Hematopoietic multipotent progenitor cell (in vitro differentiated cells): ENCODE data around the gene EPC1. TPM values are rescaled to one million over a fixed set of nuclear protein-coding genes. Genes with fewer than 3 reads are reported as not detected.
"Not testable (repeated sequence)": the region's sequence is repeated elsewhere in the genome, so short reads cannot be mapped to it uniquely, and the experiment has no call there.

Source experiments
- DNase-seq, 3 donors: peaks; one replicate each; pipeline ENCODE4 v3.0.0-alpha.2; 2011 to 2015; ENCODE audit warnings: low read depth in 2 of 3, low spot score in 2 of 3
- small RNA-seq: library from RNA; depleted of rRNA; stranded (forward); fragments of <200 nt; gene quantifications from one replicate; pipeline ENCODE3, GENCODE V24; 2012
- total RNA-seq: library from RNA; depleted of rRNA; stranded (reverse); fragments of >200 nt; gene quantifications from one replicate; pipeline ENCODE4 v1.2.3, GENCODE V29; 2012

Gene EPC1
- total RNA-seq, 1 donor: 70.6 TPM

DNA sequence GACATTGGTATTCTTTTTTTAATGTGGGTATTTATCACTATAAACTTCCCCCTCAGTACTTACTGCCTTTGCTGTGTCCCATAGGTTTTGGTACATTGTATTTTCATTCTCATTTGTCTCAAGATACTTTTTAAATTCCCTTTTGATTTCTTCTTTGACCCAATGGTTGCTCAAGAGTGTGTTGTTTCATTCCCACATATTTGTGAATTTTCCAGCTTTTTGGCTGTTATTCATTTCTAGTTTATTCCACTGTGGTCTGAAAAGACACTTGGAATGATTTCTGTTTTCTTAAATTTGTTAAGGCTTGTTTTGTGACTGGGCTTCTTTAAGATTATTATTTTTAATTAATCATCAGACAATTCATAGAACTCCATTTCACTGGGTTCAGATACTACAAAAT is 105.0 kb downstream of the EPC1 start:
- DNase-seq: no peak

DNA sequence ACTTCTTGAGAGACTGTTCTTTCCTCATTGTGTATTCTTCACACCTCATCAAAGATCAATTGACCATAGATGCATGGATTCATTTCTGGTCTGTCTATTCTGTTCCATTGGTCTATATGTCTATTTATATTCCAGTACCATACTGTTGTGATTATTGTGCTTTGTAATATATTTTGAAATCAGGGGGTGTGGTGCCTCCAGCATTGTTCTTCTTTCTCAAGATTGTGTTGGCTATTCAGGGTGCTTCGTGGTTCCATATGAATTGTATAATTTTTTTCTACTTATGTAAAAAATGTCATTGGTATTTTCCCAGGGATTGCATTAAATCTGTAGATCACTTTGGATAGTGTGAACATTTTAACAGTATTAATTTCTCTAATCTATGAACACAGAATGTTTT is 106.5 kb downstream of the EPC1 start:
- no peak for DNase-seq

DNA sequence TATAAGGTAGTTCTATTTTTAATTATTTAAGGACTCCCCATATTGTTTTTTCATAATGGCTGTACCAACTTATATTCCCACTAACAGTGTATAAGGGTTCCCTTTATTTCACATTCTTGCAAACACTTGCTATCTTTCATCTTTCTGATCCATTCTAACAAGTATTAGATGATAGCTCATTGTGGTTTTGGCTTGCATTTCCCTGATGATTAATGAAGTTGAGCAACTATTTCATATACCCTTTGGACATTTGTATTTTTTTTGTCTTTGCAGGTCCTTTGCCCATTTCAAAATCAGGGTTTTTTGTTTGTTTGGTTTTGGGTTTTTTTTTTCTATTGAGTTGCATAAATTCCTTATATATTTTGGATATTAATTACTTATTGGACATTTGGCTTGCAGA is 107.2 kb downstream of the EPC1 start:
- DNase-seq: no peak

DNA sequence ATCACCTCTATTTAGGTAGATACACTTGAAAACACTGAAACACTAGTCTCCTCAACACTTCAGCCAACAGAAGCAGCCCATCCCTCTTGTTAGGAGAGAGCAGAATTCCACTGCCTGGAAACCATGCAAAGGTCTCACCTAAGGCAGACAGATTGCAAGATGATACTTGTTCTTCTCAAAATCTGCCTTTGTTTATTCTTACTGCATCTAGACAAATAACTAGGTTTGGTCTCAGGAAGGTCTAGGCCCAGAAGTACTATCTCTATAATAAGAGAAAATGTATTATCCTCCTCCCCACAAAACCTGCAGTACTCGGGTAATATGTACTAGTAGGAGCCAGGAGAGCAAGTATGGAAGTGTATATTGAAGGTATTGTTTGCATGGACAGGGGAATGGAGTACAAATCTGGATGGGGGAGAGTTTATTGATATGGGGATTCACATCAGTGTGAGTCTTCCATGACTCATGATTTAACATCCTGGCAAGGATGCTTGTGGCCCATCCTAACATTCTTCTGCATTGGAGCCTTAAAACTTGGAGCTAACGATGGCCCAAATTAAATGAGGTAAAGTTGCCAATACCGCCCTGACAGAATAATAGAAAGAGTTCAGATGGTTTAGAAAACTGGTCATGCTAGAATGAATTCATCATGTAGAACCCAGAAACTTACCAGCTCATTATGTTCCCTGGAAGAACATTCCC is 109.2 kb downstream of the EPC1 start:
- no peak for DNase-seq

DNA sequence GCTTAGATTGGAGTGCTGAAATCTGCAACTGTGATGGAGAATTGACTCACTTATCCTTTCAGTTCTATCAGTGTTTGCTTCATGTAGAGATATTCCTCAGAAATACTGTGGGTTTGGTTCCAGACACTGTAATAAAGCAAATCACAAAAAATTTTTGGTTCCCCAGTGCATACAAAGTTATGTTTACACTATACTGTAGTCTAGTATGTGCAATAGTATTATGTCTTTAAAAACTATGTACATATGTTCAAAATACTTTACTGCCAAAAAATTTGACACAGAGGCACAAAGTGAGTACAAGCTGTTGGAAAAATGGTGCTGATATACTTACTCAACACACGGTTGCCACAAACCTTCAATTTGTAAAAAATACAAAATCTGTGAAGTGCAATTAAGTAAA is 112.5 kb downstream of the EPC1 start:
- no peak for DNase-seq

DNA sequence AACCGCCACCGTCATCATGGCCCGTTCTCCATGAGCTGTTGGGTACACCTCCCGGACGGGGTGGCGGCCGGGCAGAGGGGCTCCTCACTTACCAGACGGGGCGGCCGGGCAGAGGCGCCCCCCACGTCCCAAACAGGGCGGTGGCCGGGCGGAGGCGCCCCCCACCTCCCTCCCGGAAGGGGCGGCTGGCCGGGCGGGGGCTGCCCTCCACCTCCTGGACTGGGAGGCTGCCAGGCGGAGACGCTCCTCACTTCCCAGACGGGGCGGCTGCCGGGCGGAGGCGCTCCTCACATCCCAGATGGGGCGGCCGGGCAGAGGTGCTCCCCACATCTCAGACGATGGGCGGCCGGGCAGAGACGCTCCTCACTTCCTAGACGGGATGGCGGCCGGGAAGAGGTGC is 113.6 kb downstream of the EPC1 start:
- DNase-seq: not testable (repeated sequence)

DNA sequence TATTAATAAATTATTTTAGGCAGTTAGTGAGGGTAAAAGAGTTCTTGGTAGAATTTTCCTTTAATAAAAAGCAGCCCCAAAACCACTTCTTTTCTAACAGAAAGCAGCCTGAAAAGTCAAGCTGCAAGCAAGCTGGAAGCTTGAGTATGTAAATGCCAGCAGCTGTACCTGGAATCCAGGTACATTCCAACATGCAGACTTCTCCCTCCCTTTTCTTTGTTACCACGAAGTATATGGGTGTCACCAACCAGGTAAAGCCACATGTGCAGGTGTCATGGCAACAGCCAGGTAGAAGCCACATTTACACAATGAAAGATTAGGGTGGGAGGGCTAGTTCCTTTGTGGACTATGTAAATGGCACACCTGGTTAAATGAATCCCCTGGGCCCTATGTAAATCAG is 114.6 kb downstream of the EPC1 start:
- no peak for DNase-seq

DNA sequence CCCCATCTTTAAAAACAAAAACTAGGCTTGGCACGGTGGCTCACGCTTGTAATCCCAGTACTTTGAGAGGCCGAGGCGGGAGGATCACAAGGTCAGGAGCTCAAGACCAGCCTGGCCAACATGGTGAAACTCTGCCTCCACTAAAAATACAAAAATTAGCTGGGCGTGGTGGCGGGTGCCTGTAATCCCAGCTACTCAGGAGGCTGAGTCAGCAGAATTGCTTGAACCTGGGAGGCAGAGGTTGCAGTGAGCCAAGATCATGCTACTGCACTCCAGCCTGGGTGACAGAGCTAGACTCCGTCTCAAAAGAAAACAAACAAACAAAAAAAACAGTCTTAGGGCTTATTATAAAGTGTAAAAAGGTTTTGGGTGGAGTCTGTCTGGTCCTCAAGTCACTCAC is 117.2 kb downstream of the EPC1 start:
- DNase-seq: not testable (repeated sequence)

DNA sequence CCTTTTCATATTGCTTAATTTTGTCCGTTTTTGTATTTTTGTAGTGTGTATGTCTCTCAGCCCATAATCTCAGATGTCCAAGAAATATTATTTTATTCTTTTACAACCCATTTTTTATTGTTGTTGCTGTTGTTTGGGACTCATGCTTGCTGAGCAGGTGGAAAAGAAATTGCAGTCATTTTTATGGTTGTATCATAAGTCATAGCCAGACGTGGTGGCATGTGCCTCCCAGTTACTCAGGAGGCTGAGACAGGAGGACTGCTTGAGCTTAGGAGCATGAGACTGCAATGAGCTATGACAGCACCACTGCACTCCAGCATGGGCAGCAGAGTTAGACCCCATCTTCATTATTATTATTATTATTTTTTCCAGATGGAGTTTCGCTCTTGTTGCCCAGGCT is 117.8 kb downstream of the EPC1 start:
- DNase-seq: no peak

DNA sequence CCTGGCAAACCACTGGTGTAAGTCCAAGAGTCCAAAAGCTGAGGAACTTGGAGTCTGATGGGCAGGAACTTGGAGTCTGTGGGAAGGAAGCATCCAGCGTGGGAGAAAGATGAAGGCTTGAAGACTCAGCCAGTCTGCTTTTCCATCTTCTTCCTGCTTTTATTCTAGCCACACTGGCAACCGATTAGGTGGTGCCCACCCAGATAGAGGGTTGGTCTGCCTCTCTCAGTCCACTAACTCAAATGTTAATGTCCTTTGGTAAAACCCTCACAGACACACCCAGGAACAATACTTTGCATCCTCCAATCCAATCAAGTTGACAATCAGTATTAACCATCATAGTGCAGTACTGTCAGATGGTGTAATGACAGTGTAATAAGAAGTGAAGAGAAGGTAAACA is 119.2 kb downstream of the EPC1 start:
- DNase-seq: no peak

DNA sequence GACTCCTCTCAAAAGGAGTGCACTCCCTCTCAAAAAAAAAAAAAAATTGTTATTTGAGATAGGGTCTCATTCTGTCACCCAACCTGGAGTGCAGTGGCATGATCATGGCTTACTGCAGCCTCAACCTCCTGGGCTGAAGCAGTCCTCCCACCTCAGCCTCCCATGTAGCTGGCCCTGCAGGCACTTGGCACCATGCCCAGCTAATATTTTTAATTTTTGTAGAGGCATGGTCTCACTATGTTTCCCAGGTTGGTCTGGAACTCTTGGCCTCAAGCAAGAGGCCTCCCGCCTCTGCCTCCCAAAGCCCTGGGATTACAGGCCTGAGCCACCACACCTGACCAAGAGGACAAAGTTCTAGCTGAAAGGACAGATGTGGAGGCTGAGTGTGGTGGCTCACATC is 120.3 kb downstream of the EPC1 start:
- DNase-seq: no peak

DNA sequence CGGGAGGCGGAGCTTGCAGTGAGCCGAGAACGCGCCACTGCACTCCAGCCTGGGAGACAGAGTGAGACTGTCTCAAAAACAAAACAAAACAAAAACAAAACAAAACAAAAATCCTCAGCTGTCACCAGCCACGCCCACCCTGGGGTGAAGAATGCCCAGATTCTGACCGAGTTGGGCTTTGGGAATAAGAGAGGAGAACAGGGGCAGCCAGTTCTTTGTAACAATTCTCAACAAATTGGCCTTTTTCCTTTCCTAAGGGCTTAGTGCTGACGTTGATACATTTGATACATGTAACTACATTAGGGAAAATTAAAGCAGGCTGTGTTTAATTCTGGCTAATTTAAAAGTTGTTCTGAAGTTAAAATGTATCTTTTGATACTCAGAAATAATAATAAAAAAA is 121.0 kb downstream of the EPC1 start:
- DNase-seq: no peak

DNA sequence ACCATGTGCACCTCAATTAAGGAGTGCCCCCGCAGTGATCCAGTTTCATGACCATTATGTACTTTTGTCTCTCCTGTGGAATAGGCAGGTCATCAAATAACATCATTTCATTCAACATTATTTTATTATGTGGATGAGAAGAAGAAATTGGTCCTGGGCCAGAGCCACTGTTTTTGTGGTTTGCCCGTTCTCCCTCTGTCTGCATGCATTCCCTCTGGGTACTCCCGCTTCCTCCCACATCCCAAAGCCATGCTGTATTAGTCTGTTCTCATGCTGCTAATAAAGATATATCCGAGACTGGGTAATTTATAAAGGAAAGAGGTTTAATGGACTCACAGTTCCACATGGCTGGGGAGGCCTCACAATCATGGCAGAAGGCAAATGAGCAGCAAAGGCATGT is 124.6 kb downstream of the EPC1 start:
- not testable (repeated sequence) for DNase-seq

DNA sequence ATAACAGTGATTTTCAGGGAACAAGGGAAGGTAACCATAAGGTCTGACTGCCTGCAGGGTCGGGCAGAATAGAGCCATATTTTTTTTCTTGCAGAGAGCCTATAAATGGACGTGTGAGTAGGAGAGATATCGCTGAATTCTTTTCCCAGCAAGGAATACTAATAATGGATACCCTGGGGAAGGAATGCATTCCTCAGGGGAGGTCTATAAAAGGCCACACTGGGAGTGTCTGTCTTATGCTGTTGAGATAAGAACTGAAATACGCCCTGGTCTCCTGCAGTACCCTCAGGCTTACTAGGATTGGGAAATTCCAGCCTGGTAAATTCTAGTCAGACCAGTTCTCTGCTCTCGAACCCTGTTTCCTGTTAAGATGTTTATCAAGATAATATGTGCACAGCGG is 127.8 kb downstream of the EPC1 start:
- not testable (repeated sequence) for DNase-seq

DNA sequence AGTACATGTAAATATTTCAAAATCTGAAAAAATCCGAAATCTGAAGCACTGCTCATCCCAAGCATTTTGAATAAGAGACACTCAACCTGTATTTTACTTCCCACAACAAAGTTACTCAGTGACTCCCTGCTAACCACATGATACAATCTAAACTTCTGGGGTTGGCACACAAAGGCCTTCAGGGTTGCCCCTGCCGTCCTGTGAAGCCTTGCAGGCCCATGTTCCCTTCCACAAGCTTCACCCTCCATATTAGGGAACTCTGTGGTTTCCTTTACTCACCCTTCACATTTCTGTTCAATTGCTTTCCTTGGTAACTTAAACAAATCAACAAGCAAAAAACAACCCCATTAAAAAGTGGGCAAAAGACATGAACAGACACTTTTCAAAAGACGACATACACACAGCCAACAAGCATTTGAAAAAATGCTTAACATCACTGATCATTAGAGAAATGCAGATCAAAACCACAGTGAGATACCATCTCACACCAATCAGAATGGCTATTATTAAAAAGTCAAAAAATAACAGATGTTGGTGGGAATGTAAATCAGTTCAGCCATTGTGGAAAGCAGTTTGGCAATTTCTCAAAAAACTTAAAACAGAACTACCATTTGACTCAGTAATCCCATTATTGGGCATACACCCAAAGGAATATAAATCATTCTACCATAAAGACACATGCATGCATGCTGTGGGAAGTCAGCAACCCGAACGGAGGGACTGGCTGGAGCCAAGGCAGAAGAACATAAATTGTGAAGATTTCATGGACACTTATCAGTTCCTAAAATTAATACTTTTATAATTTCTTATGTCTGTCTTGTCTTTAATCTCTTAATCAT is 128.5 kb downstream of the EPC1 start:
- not testable (repeated sequence) for DNase-seq

Small RNAs within 50 kb of the gene (small RNA-seq; reads per million reads assigned to genes)
- gene RNU6-1244P: not detected

Other genes starting within 250 kb of the EPC1 start
- gene CCDC7, start 99.0 kb upstream of the EPC1 start, total RNA-seq: 3.5 TPM